OCI-LY1 (cell line): ENCODE results near the gene XYLT1.

Experiments used
- H2AFZ ChIP-seq: fragments of 200-600 bp; sonication (generic), shearing (Covaris generic); 2 replicates; pipeline ENCODE4 v1.6.0; 2014; ENCODE audit warnings: antibody characterized with exemption, mild to moderate bottlenecking, low read length
- H3F3A ChIP-seq: fragments of 200-600 bp; sonication (generic), shearing (Covaris generic); 2 replicates; pipeline ENCODE4 v1.6.0; 2014; ENCODE audit warnings: mild to moderate bottlenecking, antibody characterized with exemption, low read length, moderate library complexity; ENCODE audit not compliant: insufficient read depth
- H3K27ac ChIP-seq: fragments of 200-600 bp; sonication (generic); 2 replicates; pipeline ENCODE4 v1.5.1; 2014; ENCODE audit warnings: low read length, mixed run types, mild to moderate bottlenecking, low read depth; ENCODE audit not compliant: poor library complexity, severe bottlenecking
- H3K27me3 ChIP-seq: fragments of 200-600 bp; sonication (generic); 2 replicates; pipeline ENCODE4 v1.6.0; 2014; ENCODE audit warnings: antibody characterized with exemption, mild to moderate bottlenecking, low read length, moderate library complexity; ENCODE audit not compliant: insufficient read depth
- H3K36me3 ChIP-seq: fragments of 200-600 bp; sonication (generic); 2 replicates; pipeline ENCODE4 v1.6.1; 2014; ENCODE audit warnings: mild to moderate bottlenecking, antibody characterized with exemption, low read length, moderate library complexity, mixed read lengths; ENCODE audit not compliant: insufficient read depth
- H3K4me1 ChIP-seq: fragments of 200-600 bp; sonication (generic); 2 replicates; pipeline ENCODE4 v1.5.1; 2014; ENCODE audit warnings: mild to moderate bottlenecking, low read length, moderate library complexity; ENCODE audit not compliant: insufficient read depth, severe bottlenecking
- H3K4me2 ChIP-seq: fragments of 200-600 bp; sonication (generic), shearing (Covaris generic); 2 replicates; pipeline ENCODE4 v1.6.1; 2014; ENCODE audit warnings: low read length
- H3K4me3 ChIP-seq: fragments of 200-600 bp; sonication (generic); 2 replicates; pipeline ENCODE4 v1.5.1; 2014; ENCODE audit warnings: low read length, low read depth, mild to moderate bottlenecking, mixed read lengths; ENCODE audit not compliant: poor library complexity, severe bottlenecking
- H3K79me2 ChIP-seq: fragments of 200-600 bp; shearing (Covaris generic); 2 replicates; pipeline ENCODE4 v1.6.1; 2016; ENCODE audit warnings: mixed run types, low read length, mixed read lengths; ENCODE audit not compliant: insufficient read depth
- H3K9ac ChIP-seq: fragments of 200-600 bp; sonication (generic), shearing (Covaris generic); 2 replicates; pipeline ENCODE4 v1.6.1; 2014; ENCODE audit warnings: mild to moderate bottlenecking, low read length, mixed read lengths
- H3K9me2 ChIP-seq: fragments of 200-600 bp; sonication (generic), shearing (Covaris generic); 2 replicates; pipeline ENCODE4 v1.6.1; 2014; ENCODE audit warnings: low read depth, mild to moderate bottlenecking, low read length, mixed read lengths
- H3K9me3 ChIP-seq: fragments of 200-600 bp; shearing (Covaris generic); 2 replicates; pipeline ENCODE4 v1.6.1; 2014; ENCODE audit warnings: low read length, mixed read lengths
- H4K20me1 ChIP-seq: fragments of 200-600 bp; sonication (generic), shearing (Covaris generic); 2 replicates; pipeline ENCODE4 v1.6.0; 2016; ENCODE audit warnings: mild to moderate bottlenecking, low read length; ENCODE audit not compliant: insufficient read depth
- CTCF ChIP-seq: fragments of 200-600 bp; sonication (generic), shearing (Covaris generic); IDR thresholded peaks from 2 replicates; pipeline ENCODE4 v1.5.1; 2017; ENCODE audit warnings: mild to moderate bottlenecking, antibody characterized with exemption, low read length, moderate library complexity, mixed read lengths
- EZH2 ChIP-seq: fragments of 200-600 bp; sonication (generic), shearing (Covaris generic); IDR thresholded peaks from 2 replicates; pipeline ENCODE4 v1.8.0; 2017; ENCODE audit warnings: borderline replicate concordance, mixed run types, mild to moderate bottlenecking, antibody characterized with exemption, low read length, moderate library complexity, mixed read lengths

XYLT1 gene

GRCh38 chr16:17196526-17196925 lies 274.2 kb downstream of the XYLT1 start:
- no peaks in the 10 kb centered on the region for H4K20me1 ChIP-seq

GRCh38 chr16:17194190-17194780 lies 276.5 kb downstream of the XYLT1 start:
- no peaks in the 10 kb centered on the region for H4K20me1 ChIP-seq
- H3K79me2 ChIP-seq, result no peaks in the 10 kb centered on the region
- TF ChIP-seq CTCF (peak; percentile 83), EZH2 (no peak)
- no peak overlapping the region for H3K4me3 ChIP-seq
- no peaks in the 10 kb centered on the region for H3K9me3 ChIP-seq
- no peaks in the 10 kb centered on the region for H3K27me3 ChIP-seq
- H3K36me3 ChIP-seq, result peaks cover 81% of the 10 kb centered on the region
- H3F3A ChIP-seq, result no peaks in the 10 kb centered on the region
- no peak overlapping the region for H2AFZ ChIP-seq
- no peaks in the 10 kb centered on the region for H3K4me1 ChIP-seq
- no peak overlapping the region for H3K27ac ChIP-seq
- no peaks in the 10 kb centered on the region for H3K9me2 ChIP-seq
- no peak overlapping the region for H3K9ac ChIP-seq
- H3K4me2 ChIP-seq, result no peak overlapping the region

More at GRCh38 chr16:17196526-17196925, 274.2 kb downstream of the XYLT1 start:
- Histone ChIP-seq H3K4me3 (no peak overlapping the region), H3K9me3 (no peaks in the 10 kb centered on the region), H3K79me2 (no peaks in the 10 kb centered on the region), H3K4me2 (no peak overlapping the region), H3K9me2 (no peaks in the 10 kb centered on the region), H3K4me1 (no peaks in the 10 kb centered on the region), H3K27ac (no peak overlapping the region), H3K9ac (no peak overlapping the region), H3K27me3 (no peaks in the 10 kb centered on the region), H3F3A (no peaks in the 10 kb centered on the region), H2AFZ (no peak overlapping the region), H3K36me3 (peaks cover 84% of the 10 kb centered on the region)
- TF ChIP-seq CTCF (no peak), EZH2 (no peak)

GRCh38 chr16:17193566-17194100 lies 277.1 kb downstream of the XYLT1 start:
- Histone ChIP-seq H3K9me2 (no peaks in the 10 kb centered on the region), H3K4me3 (no peak overlapping the region), H2AFZ (no peak overlapping the region), H3F3A (no peaks in the 10 kb centered on the region), H3K4me1 (no peaks in the 10 kb centered on the region), H3K9me3 (no peaks in the 10 kb centered on the region), H4K20me1 (no peaks in the 10 kb centered on the region), H3K27ac (no peak overlapping the region), H3K4me2 (no peak overlapping the region), H3K79me2 (no peaks in the 10 kb centered on the region), H3K36me3 (peaks cover 79% of the 10 kb centered on the region), H3K27me3 (no peaks in the 10 kb centered on the region), H3K9ac (no peak overlapping the region)
- no peak for TF ChIP-seq CTCF
- no peak for TF ChIP-seq EZH2
